ENCODE data around the gene BMPR1B. TPM values are rescaled to one million over a fixed set of nuclear protein-coding genes. Genes with fewer than 3 reads are reported as not detected.

The BMPR1B gene
- total and polyA plus RNA-seq, 2 of the 4 experiments (the other 2 are of a cell fraction): 0.24 to 0.90 TPM

DNA sequence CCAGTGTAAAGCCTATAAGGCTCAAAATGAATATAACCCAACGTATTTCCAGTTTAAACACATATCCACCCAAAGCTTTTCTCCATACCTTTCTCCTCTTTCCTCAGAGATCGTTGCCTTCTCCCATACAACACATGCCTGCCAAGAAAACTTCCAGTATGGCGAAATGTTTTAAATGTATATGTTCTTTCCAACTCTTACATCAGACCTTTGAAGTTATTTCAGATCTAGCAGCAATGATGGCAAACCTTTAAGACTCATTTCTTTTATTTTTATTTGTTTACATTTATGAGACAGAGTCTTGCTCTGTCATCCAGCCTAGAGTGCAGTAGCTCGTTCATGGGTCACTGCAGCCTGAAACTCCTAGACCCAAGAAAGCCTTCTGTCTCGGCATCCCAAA is 265.4 kb downstream of the BMPR1B start:
- Histone ChIP-seq H3K4me1 (ENCODE audit: control insufficient read depth, insufficient read depth, low read length) (no peaks in the 10 kb centered on the region), H3K9ac (ENCODE audit: low read depth, low read length) (no peak overlapping the region), H4K91ac (ENCODE audit: insufficient read depth, low read depth, low read length) (no peak overlapping the region), H3K4me2 (ENCODE audit: low read depth, low read length) (no peak overlapping the region; the same call in 1 of the 2 replicates), H3K4me3 (ENCODE audit: insufficient read depth, low read depth, low read length) (no peak overlapping the region), H3K14ac (replicated peaks; ENCODE audit: low read depth, low read length) (no peak overlapping the region), H2BK15ac (ENCODE audit: low read depth, low read length) (no peak overlapping the region), H3K4ac (ENCODE audit: low read depth, low read length) (no peak overlapping the region), H3K56ac (ENCODE audit: extremely low read depth, insufficient read depth, low read length) (no peak overlapping the region), H4K8ac (ENCODE audit: low read depth in 2 of 2, low read length in 2 of 2) (no peak overlapping the region), H2BK120ac (ENCODE audit: low read depth, low read length) (no peak overlapping the region), H2AK5ac (ENCODE audit: low read depth, low read length) (no peak overlapping the region), H4K20me1 (ENCODE audit: insufficient read depth, low read length) (no peaks in the 10 kb centered on the region), H3K36me3 (ENCODE audit: control insufficient read depth, insufficient read depth, low read length) (no peaks in the 10 kb centered on the region), H2AFZ (replicated peaks; ENCODE audit: low read length, poor library complexity) (no peak overlapping the region), H3K27me3 (ENCODE audit: control insufficient read depth, insufficient read depth, low read length) (no peaks in the 10 kb centered on the region), H3K23ac (ENCODE audit: low read depth, low read length) (no peak overlapping the region), H2AK9ac (replicated peaks; ENCODE audit: low read depth, low read length, poor library complexity) (no peak overlapping the region), H3K9me3 (ENCODE audit: control insufficient read depth, insufficient read depth, low read length) (no peaks in the 10 kb centered on the region), H3K79me1 (ENCODE audit: low read depth in 1 of 2, low read length in 2 of 2) (no peaks in the 10 kb centered on the region), H2BK5ac (ENCODE audit: low read depth, low read length, poor library complexity, severe bottlenecking) (no peak overlapping the region), H3K27ac (ENCODE audit: insufficient read depth, low read length) (no peak overlapping the region), H2BK20ac (ENCODE audit: low read depth, low read length) (no peak overlapping the region), H4K5ac (ENCODE audit: low read depth, low read length) (no peak overlapping the region), H3K9me1 (ENCODE audit: insufficient read depth, low read length) (peaks cover 5% of the 10 kb centered on the region; the same call in 1 of the 2 replicates), H3K18ac (ENCODE audit: low read depth, low read length) (no peak overlapping the region)
- ATAC-seq (ENCODE audit: low read depth) (no peak), DNase-seq (peak; percentile 48)
- ChIA-PET POLR2A (ENCODE audit: unreplicated experiment) (no interaction called here), CTCF (interaction anchor here (1.7 kb wide), 1 partner anchor 13 kb away, joined by 9 read pairs; no protein-coding TSS in a partner anchor)
- no CpG with 5 or more reads among the region's 5 CpGs for WGBS, 2 experiments (ENCODE audit: extremely low coverage in 2 of 2, insufficient read length in 1 of 2)
- BruUV-seq (replicated peaks): no TSS peak
- TF ChIP-seq CEBPB (IDR thresholded peaks at IDR 0.05; ENCODE audit: low read depth, low read length): peak; percentile 26; the same call in 1 of the 2 replicates
- TF ChIP-seq RFX5 (IDR thresholded peaks at IDR 0.05; ENCODE audit: low read depth, low read length): no peak
- in situ Hi-C loops (cut with MboI; ENCODE audit: low sequenced_read_pairs) (no loop called here), intact Hi-C loops (cut with micrococcal nuclease) (no loop called here), dilution Hi-C loops (cut with HindIII; ENCODE audit: low sequenced_read_pairs, unreplicated experiment) (no loop called here)

All from IMR-90 (cell line).